AG04450 (cell line): ENCODE results near the gene POLA2. TPM values are rescaled to one million over a fixed set of nuclear protein-coding genes. Genes with fewer than 3 reads are reported as not detected.
A peak's percentile ranks its signal among the peaks of the same experiment; 100 is the strongest.

Source experiments
- CTCF ChIA-PET: fragments of 300-600, 350-600 bp; formaldehyde crosslinking; extraction: SDS; loops from one replicate; lab custom pipeline; 2022; ENCODE audit warnings: antibody characterized with exemption, inconsistent platforms; lab: Charles Lee
- POLR2A ChIA-PET: fragments of 350-600 bp; formaldehyde crosslinking; extraction: SDS; loops from one replicate; lab custom pipeline; 2021; ENCODE audit warnings: antibody characterized with exemption, inconsistent platforms; lab: Yijun Ruan, JAX
- DNase-seq: peaks from one replicate; pipeline ENCODE4 v3.0.0-alpha.2; 2011; ENCODE audit warnings: low read depth, low spot score
- H3K27ac ChIP-seq: one replicate; pipeline ENCODE4 v1.5.1; 2012; ENCODE audit warnings: low read depth, low read length, control low read depth
- H3K27me3 ChIP-seq: one replicate; pipeline ENCODE4 v1.6.0; 2012; ENCODE audit warnings: low read length; ENCODE audit not compliant: control insufficient read depth, insufficient read depth
- H3K4me3 ChIP-seq: 2 replicates; pipeline ENCODE4 v1.5.1; 2011; ENCODE audit warnings: mild to moderate bottlenecking, low read depth, low read length, control low read depth
- H3K9me3 ChIP-seq: 2 replicates; pipeline ENCODE4 v1.5.1; 2012; ENCODE audit warnings: low read length; ENCODE audit not compliant: control insufficient read depth, insufficient read depth
- polyA plus RNA-seq: library from polyadenylated mRNA; depleted of rRNA; stranded (reverse); fragments of >200 nt; gene quantifications from 2 replicates; pipeline ENCODE4 v1.2.3, GENCODE V29; 2011
- TF ChIP-seq, protein P1 (sequence below): IDR thresholded peaks from 2 replicates; pipeline ENCODE4 v1.5.1; 2011; ENCODE audit warnings: low read depth, low read length, control low read depth, inconsistent platforms

The POLA2 gene
- polyA plus RNA-seq, 1 experiment, result 14.1 TPM

DNA sequence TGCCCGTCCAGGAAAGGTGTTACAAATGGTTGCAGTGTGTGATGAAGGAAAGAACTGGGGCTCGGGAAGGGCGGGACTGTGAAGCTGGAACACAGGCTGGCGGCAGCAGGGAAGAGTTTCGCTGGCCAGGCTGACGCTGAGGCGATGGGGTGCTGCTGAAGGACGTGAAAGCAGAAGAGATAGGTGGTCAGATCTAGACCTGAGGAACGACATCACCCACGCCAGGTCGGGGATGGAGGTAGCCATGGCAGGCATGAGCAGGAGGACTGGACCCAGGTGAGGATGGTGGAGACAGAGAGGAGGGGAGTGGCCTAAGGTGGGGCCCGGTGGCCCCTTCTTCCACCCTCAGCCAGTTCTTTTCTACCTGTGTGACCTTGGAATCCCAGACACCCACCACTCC, 62.1 kb downstream of the POLA2 start:
- POLR2A ChIA-PET, result no interaction called here
- CTCF ChIA-PET, result interaction anchor here (0.7 to 13.8 kb wide), 2 partner anchors 8 to 48 kb away, joined by 3 to 506 read pairs; no protein-coding TSS in a partner anchor
- no peaks in the 10 kb centered on the region for H3K9me3 ChIP-seq
- no peaks in the 10 kb centered on the region for H3K27me3 ChIP-seq
- DNase-seq, result no peak
- TF ChIP-seq, protein P1, sequence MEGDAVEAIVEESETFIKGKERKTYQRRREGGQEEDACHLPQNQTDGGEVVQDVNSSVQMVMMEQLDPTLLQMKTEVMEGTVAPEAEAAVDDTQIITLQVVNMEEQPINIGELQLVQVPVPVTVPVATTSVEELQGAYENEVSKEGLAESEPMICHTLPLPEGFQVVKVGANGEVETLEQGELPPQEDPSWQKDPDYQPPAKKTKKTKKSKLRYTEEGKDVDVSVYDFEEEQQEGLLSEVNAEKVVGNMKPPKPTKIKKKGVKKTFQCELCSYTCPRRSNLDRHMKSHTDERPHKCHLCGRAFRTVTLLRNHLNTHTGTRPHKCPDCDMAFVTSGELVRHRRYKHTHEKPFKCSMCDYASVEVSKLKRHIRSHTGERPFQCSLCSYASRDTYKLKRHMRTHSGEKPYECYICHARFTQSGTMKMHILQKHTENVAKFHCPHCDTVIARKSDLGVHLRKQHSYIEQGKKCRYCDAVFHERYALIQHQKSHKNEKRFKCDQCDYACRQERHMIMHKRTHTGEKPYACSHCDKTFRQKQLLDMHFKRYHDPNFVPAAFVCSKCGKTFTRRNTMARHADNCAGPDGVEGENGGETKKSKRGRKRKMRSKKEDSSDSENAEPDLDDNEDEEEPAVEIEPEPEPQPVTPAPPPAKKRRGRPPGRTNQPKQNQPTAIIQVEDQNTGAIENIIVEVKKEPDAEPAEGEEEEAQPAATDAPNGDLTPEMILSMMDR, result no peak
- H3K4me3 ChIP-seq, result no peak overlapping the region
- H3K27ac ChIP-seq, result no peak overlapping the region

DNA sequence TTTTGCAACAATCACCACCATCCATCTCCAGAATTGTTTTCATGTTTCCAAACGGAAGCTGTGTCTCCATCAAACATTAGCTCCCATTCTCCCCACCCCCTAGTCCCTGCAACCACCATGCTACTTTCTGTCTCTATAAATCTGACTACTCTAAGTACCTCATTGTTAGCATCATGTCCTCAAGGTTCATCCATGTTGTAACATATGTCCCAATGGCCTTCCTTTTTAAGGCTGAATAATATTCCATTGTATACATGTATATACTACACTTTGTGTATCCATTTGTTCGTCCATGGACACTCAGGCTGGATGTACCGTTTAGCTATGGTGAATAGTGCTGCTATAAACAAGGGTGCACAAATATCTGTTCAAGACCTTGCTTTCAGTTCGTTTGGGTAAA, 63.7 kb downstream of the POLA2 start:
- Histone ChIP-seq H3K27me3 (no peaks in the 10 kb centered on the region), H3K4me3 (no peak overlapping the region), H3K27ac (no peak overlapping the region), H3K9me3 (no peaks in the 10 kb centered on the region)
- ChIA-PET POLR2A (interaction anchor here (0.7 to 1.2 kb wide), 3 partner anchors 8 to 203 kb away, joined by 3 to 4 read pairs (median 3); partner anchors contain the start of genes DPF2 and MRPL49), CTCF (interaction anchor here (13.8 kb wide), 1 partner anchor 50 kb away, joined by 506 read pairs; no protein-coding TSS in a partner anchor)
- TF ChIP-seq, protein P1, result no peak
- DNase-seq, result no peak

DNA sequence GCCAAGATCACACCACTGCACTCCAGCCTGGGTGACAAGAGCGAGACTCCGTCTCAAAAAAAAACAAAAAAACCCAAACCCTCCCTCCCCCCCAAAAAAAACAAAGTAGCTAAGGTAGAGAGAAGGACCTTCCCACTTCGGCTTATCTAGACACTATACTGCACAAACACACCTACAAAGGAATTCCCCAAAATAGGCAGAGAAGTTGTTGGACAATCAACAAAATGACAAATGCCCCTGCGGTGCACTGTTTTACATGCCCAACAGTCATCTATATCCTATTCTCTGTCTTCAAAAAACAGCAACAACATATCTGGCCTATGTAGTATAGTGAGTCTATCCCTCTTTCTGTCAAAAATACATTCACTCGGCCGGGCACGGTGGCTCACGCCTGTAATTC, 65.3 kb downstream of the POLA2 start:
- Histone ChIP-seq H3K27ac (no peak overlapping the region), H3K27me3 (no peaks in the 10 kb centered on the region), H3K9me3 (no peaks in the 10 kb centered on the region), H3K4me3 (no peak overlapping the region)
- TF ChIP-seq, protein P1, result no peak
- POLR2A ChIA-PET, result interaction anchor here (0.6 to 1.4 kb wide), 5 partner anchors 10 to 65 kb away, joined by 3 to 8 read pairs (median 4); partner anchors contain the start of gene POLA2
- no peak for DNase-seq
- CTCF ChIA-PET, result interaction anchor here (0.6 to 13.8 kb wide), 3 partner anchors 11 to 122 kb away, joined by 3 to 506 read pairs (median 203); partner anchors contain the start of gene CDC42EP2

DNA sequence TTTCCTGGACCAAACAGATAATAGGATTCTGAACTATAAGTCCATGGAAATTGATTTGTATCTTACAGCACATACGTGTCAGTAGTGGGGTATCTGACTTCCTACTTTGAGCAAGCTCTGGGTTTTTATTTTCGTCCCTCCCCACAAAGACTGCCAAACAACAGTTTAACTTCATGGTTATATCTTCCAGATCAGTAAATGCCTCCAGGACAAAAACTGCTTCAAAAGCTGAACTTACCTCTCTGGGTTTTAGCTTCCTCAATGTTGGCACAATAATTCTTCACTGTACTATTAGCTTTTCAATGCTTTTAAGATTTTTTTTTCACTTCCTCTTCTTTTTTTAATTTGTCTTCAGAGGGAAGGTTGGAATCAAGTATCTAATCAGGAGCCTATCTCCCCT, 67.7 kb downstream of the POLA2 start:
- Histone ChIP-seq H3K4me3 (no peak overlapping the region), H3K27ac (no peak overlapping the region), H3K27me3 (no peaks in the 10 kb centered on the region), H3K9me3 (no peaks in the 10 kb centered on the region)
- TF ChIP-seq, protein P1, result no peak
- ChIA-PET POLR2A (interaction anchor here (0.6 to 2.3 kb wide), 7 partner anchors 13 to 126 kb away, joined by 3 to 25 read pairs (median 4); partner anchors contain the start of gene POLA2), CTCF (interaction anchor here (0.5 to 13.8 kb wide), 28 partner anchors 10 to 471 kb away, joined by 3 to 506 read pairs (median 6); partner anchors contain the start of genes CAPN1, CDC42EP2, POLA2 and SCYL1)
- no peak for DNase-seq

DNA sequence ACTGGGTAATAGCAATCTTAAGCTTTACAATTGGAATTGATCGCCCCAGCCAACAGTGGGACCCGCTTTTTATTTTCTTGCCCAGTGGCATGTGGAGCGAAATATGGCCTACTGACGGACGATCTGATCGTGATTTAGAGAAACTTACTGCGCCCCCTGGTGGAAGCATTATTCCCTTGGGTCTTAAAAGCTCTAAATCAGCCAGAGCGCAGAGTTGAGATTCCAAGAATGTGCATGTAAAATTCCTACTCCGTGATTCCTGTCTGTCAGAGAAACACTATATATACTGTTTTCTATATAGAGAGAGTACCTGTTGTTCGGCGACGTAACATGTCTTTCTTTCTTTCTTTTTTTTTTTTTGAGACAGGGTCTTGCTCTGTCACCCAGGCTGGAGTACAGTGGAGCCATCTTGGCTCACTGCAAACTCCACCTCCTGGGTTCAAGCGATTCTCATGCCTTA, 68.2 kb downstream of the POLA2 start:
- H3K27ac ChIP-seq, result no peak overlapping the region
- DNase-seq, result peak; percentile 83
- no peak overlapping the region for H3K4me3 ChIP-seq
- TF ChIP-seq, protein P1, result peak; percentile 70
- no peaks in the 10 kb centered on the region for H3K9me3 ChIP-seq
- no peaks in the 10 kb centered on the region for H3K27me3 ChIP-seq
- ChIA-PET POLR2A (interaction anchor here (0.9 to 2.3 kb wide), 5 partner anchors 14 to 68 kb away, joined by 3 to 25 read pairs (median 4); partner anchors contain the start of gene POLA2), CTCF (interaction anchor here (0.5 to 13.8 kb wide), 28 partner anchors 9 to 471 kb away, joined by 3 to 506 read pairs (median 6); partner anchors contain the start of genes CAPN1, CDC42EP2, POLA2 and SCYL1)
